Body of pancreas (tissue), 4 donors: ENCODE results near the gene GEMIN4.

Experiments
- POLR2A ChIP-seq, 3 donors: fragments of 450-650 bp; IDR thresholded peaks; one replicate each; pipeline ENCODE4 v1.6.1; 2016; ENCODE audit warnings: antibody characterized with exemption in 3 of 3, mild to moderate bottlenecking in 2 of 3
- TF ChIP-seq, protein P1 (sequence below), 7 experiments: fragments of 450-650 bp in 4 of 7; fragments of 200-600 bp in 3 of 7; sonication (generic) in 3 of 7; IDR thresholded peaks; one replicate each; pipeline ENCODE4 v1.5.1; 2016 to 2019; ENCODE audit warnings: antibody characterized with exemption in 7 of 7

DNA sequence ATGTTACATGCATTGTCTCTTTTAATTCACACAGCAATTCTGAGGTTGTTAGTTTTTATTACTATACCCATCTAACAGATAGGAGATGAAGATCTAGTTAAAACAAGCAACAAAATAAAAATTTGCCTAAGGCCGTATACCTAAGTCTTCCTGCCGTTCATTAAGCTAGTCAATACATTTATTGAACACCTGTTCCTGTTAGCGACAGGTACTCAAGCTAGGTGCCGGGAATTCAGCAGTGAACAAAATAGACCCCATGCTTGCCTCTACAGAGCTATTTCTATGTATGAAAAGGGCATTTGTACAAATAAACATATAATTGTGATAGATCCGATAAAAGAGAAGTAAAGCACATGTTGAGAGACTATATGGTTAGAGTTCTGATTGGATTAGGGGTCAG lies 34.0 kb downstream of the GEMIN4 start:
- no peak for TF ChIP-seq POLR2A (IDR thresholded peaks at IDR 0.05)
- TF ChIP-seq, protein P1, sequence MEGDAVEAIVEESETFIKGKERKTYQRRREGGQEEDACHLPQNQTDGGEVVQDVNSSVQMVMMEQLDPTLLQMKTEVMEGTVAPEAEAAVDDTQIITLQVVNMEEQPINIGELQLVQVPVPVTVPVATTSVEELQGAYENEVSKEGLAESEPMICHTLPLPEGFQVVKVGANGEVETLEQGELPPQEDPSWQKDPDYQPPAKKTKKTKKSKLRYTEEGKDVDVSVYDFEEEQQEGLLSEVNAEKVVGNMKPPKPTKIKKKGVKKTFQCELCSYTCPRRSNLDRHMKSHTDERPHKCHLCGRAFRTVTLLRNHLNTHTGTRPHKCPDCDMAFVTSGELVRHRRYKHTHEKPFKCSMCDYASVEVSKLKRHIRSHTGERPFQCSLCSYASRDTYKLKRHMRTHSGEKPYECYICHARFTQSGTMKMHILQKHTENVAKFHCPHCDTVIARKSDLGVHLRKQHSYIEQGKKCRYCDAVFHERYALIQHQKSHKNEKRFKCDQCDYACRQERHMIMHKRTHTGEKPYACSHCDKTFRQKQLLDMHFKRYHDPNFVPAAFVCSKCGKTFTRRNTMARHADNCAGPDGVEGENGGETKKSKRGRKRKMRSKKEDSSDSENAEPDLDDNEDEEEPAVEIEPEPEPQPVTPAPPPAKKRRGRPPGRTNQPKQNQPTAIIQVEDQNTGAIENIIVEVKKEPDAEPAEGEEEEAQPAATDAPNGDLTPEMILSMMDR (IDR thresholded peaks at IDR 0.05): no peak
